GM19328 (cell line): Measurements from ENCODE around the gene ADGRD1.
A peak's percentile ranks its signal among the peaks of the same experiment; 100 is the strongest.
"Not testable (repeated sequence)": the region's sequence is repeated elsewhere in the genome, so short reads cannot be mapped to it uniquely, and the experiment has no call there.

Experiments
- ATAC-seq: cut with Tn5 transposase; IDR thresholded peaks from one replicate; pipeline ENCODE4 v1.9.1; 2021; ENCODE audit warnings: mild to moderate bottlenecking, moderate library complexity; ENCODE audit not compliant: unreplicated experiment

ADGRD1 gene

DNA sequence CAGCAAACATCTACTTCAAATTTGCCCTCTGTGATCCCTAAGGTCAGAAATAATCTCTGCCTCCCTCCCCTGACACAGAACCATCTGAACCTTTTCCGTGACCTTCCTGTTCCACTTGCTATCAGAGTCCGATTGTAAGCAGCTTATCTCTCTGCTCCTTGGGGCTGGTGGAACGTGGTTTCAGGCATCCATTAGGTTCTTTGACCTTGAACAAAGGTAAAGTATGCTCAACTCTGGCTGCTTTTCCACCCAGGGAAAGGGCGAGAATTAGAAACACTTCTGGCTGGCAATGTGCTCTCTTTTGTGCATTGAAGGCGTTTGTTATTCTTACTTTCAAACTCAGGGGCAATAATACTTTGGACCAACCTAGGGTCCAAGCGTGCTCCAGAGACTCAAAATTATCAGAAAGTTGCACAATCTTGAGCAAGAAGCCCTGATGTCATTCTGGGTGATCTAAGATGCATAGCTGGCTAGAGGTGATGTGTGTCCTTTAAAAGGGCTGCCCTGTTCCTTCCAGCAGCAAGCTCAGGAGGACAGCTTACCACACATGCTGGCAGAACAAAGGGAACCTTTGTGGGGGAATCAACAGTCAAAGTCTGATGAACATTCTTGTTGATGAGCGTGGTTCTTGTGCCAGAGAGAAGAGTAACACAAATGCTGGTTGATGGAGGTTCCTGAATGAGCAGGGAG, 29.8 kb downstream of the ADGRD1 start:
- no peak for ATAC-seq

GRCh38 chr12:130984183-130985058, 30.7 kb downstream of the ADGRD1 start:
- no peak for ATAC-seq

- no peak for ATAC-seq
Measured at GRCh38 chr12:130987151-130987931, 33.6 kb downstream of the ADGRD1 start.

GRCh38 chr12:130988261-130988660, 34.6 kb downstream of the ADGRD1 start:
- no peak for ATAC-seq

DNA sequence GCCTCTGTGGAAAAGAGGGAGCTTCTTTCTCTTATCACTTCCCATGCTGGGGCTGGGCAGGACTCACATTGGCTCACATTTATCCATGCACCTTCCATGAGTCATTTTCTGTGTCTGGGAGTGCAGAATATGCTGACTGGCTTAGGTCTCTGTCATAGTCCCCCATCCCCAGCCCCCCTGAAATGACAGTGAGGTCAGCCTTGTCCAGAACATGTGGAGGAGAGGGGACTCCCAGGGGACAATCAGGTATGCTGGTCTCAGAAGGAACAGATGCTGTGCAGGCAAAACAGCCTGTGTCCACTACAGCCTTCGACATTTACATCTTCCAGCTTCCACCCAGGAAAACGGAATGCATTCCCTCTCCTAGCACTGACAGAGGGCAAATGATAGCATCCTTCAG, 35.0 kb downstream of the ADGRD1 start:
- ATAC-seq, result no peak

DNA sequence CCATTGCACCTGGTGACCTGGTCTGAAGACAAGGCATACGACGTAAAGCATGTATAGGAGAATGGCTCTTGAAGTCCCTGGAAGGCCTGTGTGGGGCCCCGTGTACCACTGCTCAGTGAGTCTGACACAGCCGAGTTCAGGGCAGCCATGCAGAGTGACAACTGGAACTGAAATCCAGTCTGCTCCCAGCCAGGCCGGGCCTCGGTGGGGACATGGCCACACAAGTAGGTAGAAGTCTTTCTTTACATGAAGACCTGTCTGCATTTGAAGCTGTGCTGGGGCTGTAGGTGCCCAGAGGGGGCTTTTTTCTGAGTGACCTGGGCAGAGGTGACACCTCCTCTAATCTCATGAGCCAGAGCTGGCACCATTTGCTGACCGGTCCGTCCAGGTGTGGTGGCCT, 35.7 kb downstream of the ADGRD1 start:
- ATAC-seq, result no peak

DNA sequence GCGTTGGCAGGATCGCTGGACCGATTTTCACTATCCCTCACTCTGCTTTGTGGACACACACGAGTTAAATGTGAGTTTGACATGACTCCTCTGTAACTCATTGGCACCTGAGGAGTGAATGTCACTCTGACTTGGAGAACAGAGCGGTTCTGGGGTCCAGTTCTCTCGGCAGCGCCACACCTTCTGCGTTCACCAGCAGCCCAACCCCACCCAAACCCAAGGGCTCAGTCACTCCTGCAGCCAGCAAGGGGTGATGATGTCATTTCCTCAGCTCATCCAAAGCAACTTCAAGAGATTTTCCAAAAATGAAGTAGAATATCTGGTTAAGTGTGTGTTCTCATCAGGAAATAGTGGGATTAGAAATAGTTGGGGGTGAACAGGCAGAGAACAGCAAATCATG, 36.3 kb downstream of the ADGRD1 start:
- ATAC-seq, result no peak

GRCh38 chr12:130992448-130992847, 38.7 kb downstream of the ADGRD1 start:
- no peak for ATAC-seq

- no peak for ATAC-seq
Measured at GRCh38 chr12:130992979-130993538, 39.4 kb downstream of the ADGRD1 start.

DNA sequence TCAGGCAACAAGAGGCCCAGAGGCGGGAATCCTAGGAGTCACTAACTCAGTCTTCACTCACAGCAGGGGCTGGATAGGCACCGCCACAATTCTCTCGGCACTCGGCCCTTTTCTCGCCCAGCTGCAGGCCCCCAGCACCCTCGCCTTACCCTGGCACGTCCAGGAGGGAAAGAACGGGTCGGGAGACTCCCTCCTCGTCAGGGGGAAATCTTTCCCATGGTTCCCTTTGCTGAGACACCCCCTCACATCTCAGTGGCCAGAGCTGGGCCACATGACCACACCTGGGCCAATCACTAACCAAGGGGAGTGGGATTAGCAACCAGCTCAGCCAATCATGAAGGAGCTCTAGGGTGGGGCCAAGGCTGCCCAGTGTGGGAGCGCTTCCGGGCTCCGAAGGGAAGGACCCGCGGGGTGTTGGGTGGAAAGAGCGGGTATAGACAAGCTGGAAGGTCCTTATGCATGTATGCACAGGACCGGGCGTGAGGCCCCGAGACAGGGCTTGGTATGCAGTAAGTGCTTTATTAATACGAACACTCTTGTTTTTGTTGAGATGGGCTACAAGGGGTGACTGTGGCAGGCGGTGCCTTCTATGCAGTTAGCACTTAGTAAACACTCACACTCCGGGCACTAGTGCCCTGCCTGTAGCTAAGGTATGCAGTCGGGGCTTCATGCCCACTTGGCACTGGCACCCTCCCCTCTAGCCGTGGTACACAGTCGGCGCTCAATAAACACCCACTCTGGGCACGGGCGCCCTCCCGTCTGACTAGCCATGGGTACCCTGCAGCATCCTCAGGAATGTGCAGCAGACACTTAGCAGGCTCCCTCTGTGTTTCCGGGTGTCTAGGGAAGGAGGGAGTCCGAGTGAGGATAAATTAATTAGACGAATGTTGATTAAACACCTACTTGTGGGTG, 40.3 kb downstream of the ADGRD1 start:
- no peak for ATAC-seq

- no peak for ATAC-seq
Measured at GRCh38 chr12:130994821-130995375, 41.2 kb downstream of the ADGRD1 start.

GRCh38 chr12:130995386-130995969, 41.8 kb downstream of the ADGRD1 start:
- ATAC-seq, result not testable (repeated sequence)

DNA sequence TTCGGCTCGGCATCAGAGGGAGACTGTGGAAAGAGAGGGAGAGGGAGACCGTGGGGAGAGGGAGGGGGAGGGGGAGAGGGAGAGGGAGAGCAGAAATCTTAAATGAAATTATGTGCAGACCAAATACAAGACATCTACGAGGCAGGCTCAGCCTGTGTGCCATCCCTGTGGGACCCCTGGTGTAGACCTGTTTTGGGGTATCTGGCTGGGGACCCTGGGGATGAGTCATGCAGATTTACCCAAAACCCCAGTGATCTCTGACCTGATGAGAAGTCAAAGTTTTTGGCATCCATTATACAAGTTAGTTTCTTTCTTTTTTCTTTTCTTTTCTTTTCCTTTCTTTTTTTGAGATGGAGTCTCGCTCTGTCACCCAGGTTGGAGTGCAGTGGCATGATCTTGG, 44.4 kb downstream of the ADGRD1 start:
- no peak for ATAC-seq

GRCh38 chr12:131000000-131000486, 46.3 kb downstream of the ADGRD1 start:
- no peak for ATAC-seq

- ATAC-seq, result no peak
Measured at GRCh38 chr12:131001493-131001892, 47.8 kb downstream of the ADGRD1 start.

- ATAC-seq, result peak; percentile 75
Measured at GRCh38 chr12:131002216-131002631, 48.5 kb downstream of the ADGRD1 start.

DNA sequence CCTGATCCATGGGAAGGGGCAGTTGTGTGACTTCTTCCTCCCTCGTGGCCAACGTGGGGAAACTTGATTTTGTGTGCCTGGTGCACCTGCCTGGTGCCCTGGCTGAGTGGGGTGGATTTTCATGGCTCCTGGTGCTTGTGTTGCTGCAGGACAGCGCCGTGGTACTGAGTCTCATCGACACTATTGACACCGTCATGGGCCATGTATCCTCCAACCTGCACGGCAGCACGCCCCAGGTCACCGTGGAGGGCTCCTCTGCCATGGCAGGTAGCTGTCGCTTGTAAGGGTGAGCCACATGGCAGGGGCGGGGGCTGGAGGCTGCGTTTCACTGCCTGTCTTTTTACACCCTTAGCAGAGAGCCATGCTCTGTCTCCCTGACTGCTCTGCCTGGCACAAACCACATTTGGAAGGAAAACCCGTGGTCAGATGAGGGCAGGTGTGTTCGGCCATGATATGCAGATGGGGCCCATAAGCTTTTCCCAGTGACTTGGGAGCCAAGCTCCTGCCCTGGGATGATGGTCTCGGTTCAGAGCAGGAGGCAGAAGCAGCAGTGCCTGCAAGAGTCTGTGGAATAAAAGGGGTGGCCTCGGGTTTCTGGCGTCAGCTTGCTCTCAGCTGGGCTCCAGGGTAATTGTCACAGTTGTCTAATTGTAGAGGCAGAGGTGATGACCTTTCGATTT, 49.5 kb downstream of the ADGRD1 start:
- ATAC-seq, result no peak

DNA sequence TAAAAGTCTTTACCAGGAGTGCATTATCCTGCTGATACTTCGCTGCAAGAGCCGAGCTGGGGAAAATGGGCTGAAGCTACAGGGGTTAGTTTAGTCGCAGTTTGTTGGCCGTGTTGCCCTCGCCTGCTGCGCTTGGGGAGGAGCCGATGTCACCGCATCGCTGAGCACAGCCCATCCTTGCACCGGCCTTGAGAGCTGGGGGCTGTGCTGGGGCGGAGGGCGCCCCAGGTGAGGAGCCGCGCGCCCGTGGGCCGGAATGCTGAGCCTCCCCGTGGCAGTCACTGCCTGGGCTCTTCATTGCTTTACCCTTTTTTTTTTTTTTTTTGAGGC, 50.0 kb downstream of the ADGRD1 start:
- no peak for ATAC-seq

- no peak for ATAC-seq
Measured at GRCh38 chr12:131004166-131004565, 50.5 kb downstream of the ADGRD1 start.
